GM12878 (cell line): ENCODE data around the gene HSPA2. TPM values are rescaled to one million over a fixed set of nuclear protein-coding genes. Genes with fewer than 3 reads are reported as not detected.

Experiments
- BACH1 ChIP-seq: fragments of 450-650 bp; IDR thresholded peaks from 2 replicates; pipeline ENCODE4 v1.6.1; 2017; ENCODE audit warnings: mild to moderate bottlenecking, borderline replicate concordance
- CEBPB ChIP-seq, 2 experiments: fragments of 150-350 bp in 1 of 2; IDR thresholded peaks; 2 replicates each; pipeline ENCODE4 v1.6.1; 2012 to 2014; ENCODE audit warnings: low read depth in 2 of 2, low read length in 2 of 2, borderline replicate concordance in 1 of 2, inconsistent platforms in 1 of 2
- DPF2 ChIP-seq: fragments of 450-650 bp; IDR thresholded peaks from 2 replicates; pipeline ENCODE4 v1.6.1; 2017; ENCODE audit warnings: mild to moderate bottlenecking
- E2F8 ChIP-seq: fragments of 450-650 bp; IDR thresholded peaks from 2 replicates; pipeline ENCODE4 v1.6.1; 2018; ENCODE audit warnings: mild to moderate bottlenecking, low read depth, moderate library complexity; ENCODE audit not compliant: partially characterized antibody
- E4F1 ChIP-seq: fragments of 450-650 bp; IDR thresholded peaks from 2 replicates; pipeline ENCODE4 v1.6.1; 2018; ENCODE audit warnings: borderline replicate concordance, mild to moderate bottlenecking; ENCODE audit not compliant: partially characterized antibody
- EED ChIP-seq: sonication (generic); IDR thresholded peaks from 2 replicates; pipeline ENCODE4 v1.6.1; 2016; ENCODE audit warnings: antibody characterized with exemption, low read depth
- GABPA ChIP-seq: IDR thresholded peaks from 2 replicates; pipeline ENCODE4 v1.6.1; 2014; ENCODE audit warnings: antibody characterized with exemption, low read depth, mild to moderate bottlenecking, inconsistent platforms
- HSF1 ChIP-seq: fragments of 150-350 bp; IDR thresholded peaks from 2 replicates; pipeline ENCODE4 v1.6.1; 2014; ENCODE audit warnings: mild to moderate bottlenecking, low read depth, low read length
- IKZF1 ChIP-seq: fragments of 450-650 bp; conservative IDR thresholded peaks from 2 replicates; pipeline ENCODE4 v1.6.1; 2017; ENCODE audit warnings: antibody characterized with exemption, mild to moderate bottlenecking
- MTA3 ChIP-seq: IDR thresholded peaks from 2 replicates; pipeline ENCODE4 v1.6.1; 2012; ENCODE audit warnings: low read length, inconsistent platforms, borderline replicate concordance
- NFIC ChIP-seq: IDR thresholded peaks from 2 replicates; pipeline ENCODE4 v1.6.1; 2012; ENCODE audit warnings: low read depth, mild to moderate bottlenecking, inconsistent platforms, low read length, moderate library complexity
- NFXL1 ChIP-seq: fragments of 450-650 bp; IDR thresholded peaks from 2 replicates; pipeline ENCODE4 v1.6.1; 2017; ENCODE audit warnings: antibody characterized with exemption, mild to moderate bottlenecking, borderline replicate concordance
- PKNOX1 ChIP-seq: fragments of 450-650 bp; IDR thresholded peaks from 2 replicates; pipeline ENCODE4 v1.6.1; 2016; ENCODE audit warnings: mild to moderate bottlenecking
- PML ChIP-seq: IDR thresholded peaks from 2 replicates; pipeline ENCODE4 v1.6.1; 2012; ENCODE audit warnings: low read length, inconsistent platforms
- POLR2A ChIP-seq: IDR thresholded peaks from 2 replicates; pipeline ENCODE4 v1.6.1; 2011; ENCODE audit warnings: low read depth, mild to moderate bottlenecking, low read length
- RFX5 ChIP-seq: IDR thresholded peaks from 2 replicates; pipeline ENCODE4 v1.6.1; 2011; ENCODE audit warnings: low read depth, low read length, improper control_type of control experiment
- RUNX3 ChIP-seq: IDR thresholded peaks from 2 replicates; pipeline ENCODE4 v1.6.1; 2012; ENCODE audit warnings: low read length, inconsistent platforms
- STAT3 ChIP-seq: IDR thresholded peaks from 2 replicates; pipeline ENCODE4 v1.6.1; 2011; ENCODE audit warnings: low read depth, low read length, improper control_type of control experiment
- TAF1 ChIP-seq: IDR thresholded peaks from 2 replicates; pipeline ENCODE4 v1.6.1; 2011; ENCODE audit warnings: mild to moderate bottlenecking, low read depth, low read length, borderline replicate concordance
- TCF7 ChIP-seq: IDR thresholded peaks from 2 replicates; pipeline ENCODE4 v1.6.1; 2014; ENCODE audit warnings: antibody characterized with exemption, borderline replicate concordance
- WRNIP1 ChIP-seq: IDR thresholded peaks from 2 replicates; pipeline ENCODE4 v1.6.1; 2011; ENCODE audit warnings: low read depth, low read length, improper control_type of control experiment, borderline replicate concordance
- ZNF24 ChIP-seq: fragments of 450-650 bp; IDR thresholded peaks from 2 replicates; pipeline ENCODE4 v1.6.1; 2017; ENCODE audit warnings: antibody characterized with exemption, mild to moderate bottlenecking
- ZNF274 ChIP-seq: IDR thresholded peaks from one replicate; pipeline ENCODE4 v1.8.0; 2011; ENCODE audit not compliant: insufficient read length, insufficient read depth
- polyA plus RNA-seq, 11 experiments: library from polyadenylated mRNA; depleted of rRNA in 4 of 11; unstranded in 6 of 11; stranded (reverse) in 5 of 11; fragments of >200 nt; fragmentation: Nextera tagmentation in 4 of 11; fragmentation: Illumina TruSeq in 1 of 11; extraction: Ambion mirVana in 4 of 11; extraction: Trizol in 1 of 11; gene quantifications; 1 replicate in 1 of 11; 2 replicates in 10 of 11; pipeline versions ENCODE4 v1.2.1 to v1.2.3, GENCODE V29; 2011 to 2016; ENCODE audit warnings: inconsistent platforms in 2 of 11, missing spikeins in 2 of 11, low read depth in 1 of 11
- total RNA-seq, 4 experiments: library from RNA; depleted of rRNA in 3 of 4; stranded (reverse); fragments of >200 nt in 3 of 4; fragmentation: Illumina TruSeq in 1 of 4; extraction: Trizol in 1 of 4; gene quantifications; 2 replicates each; pipeline versions ENCODE4 v1.2.1 to v1.2.3, GENCODE V29; 2013 to 2021

HSPA2 gene
- total and polyA plus RNA-seq, 10 of the 15 experiments (the other 5 are each of a cell fraction or from before 2014, with no cell fraction given): 0.02 to 1.2 (median 0.65) TPM

GRCh38 chr14:64540208-64541202 is at the start of gene HSPA2 (continued):
- TF ChIP-seq PKNOX1: peak; percentile 99
- TF ChIP-seq ZNF274: no peak
- no peak for TF ChIP-seq WRNIP1
- TF ChIP-seq POLR2A: peak; percentile 90
- peak; percentile 99 for TF ChIP-seq DPF2
- no peak for TF ChIP-seq STAT3
- no peak for TF ChIP-seq ZNF24
- no peak for TF ChIP-seq MTA3
- no peak for TF ChIP-seq E4F1
- TF ChIP-seq TCF7: no peak
- 0 out of 2 replicates have a peak, but pooled peaks have one; percentile 16 for TF ChIP-seq HSF1
- no peak for TF ChIP-seq CEBPB (IDR thresholded peaks at IDR 0.05; ENCODE audit: borderline replicate concordance in 1 of 2, low read depth in 2 of 2, low read length in 2 of 2)
- TF ChIP-seq RFX5: peak; percentile 38; the same call in 1 of the 2 replicates
- no peak for TF ChIP-seq NFXL1
- no peak for TF ChIP-seq PML
- TF ChIP-seq RUNX3: peak; percentile 55
- TF ChIP-seq GABPA: no peak
- TF ChIP-seq BACH1: no peak
- TF ChIP-seq TAF1: peak; percentile 56; the same call in 1 of the 2 replicates
- TF ChIP-seq IKZF1: peak; percentile 79
- TF ChIP-seq E2F8: no peak
- no peak for TF ChIP-seq NFIC
- peak; percentile 3; the same call in 1 of the 2 replicates for TF ChIP-seq EED
